HG02981 (cell line): ENCODE data around the gene EGFLAM.
"Not testable (repeated sequence)": the region's sequence is repeated elsewhere in the genome, so short reads cannot be mapped to it uniquely, and the experiment has no call there.

Source experiments
- ATAC-seq: cut with Tn5 transposase; IDR thresholded peaks from one replicate; pipeline ENCODE4 v1.9.1; 2021; ENCODE audit warnings: mild to moderate bottlenecking, moderate library complexity; ENCODE audit not compliant: unreplicated experiment

The EGFLAM gene

GRCh38 chr5:38323645-38324295 is 65.4 kb downstream of the EGFLAM start:
- no peak for ATAC-seq

- no peak for ATAC-seq
Observed at GRCh38 chr5:38329132-38329715, 70.9 kb downstream of the EGFLAM start.

GRCh38 chr5:38330207-38330606 is 71.8 kb downstream of the EGFLAM start:
- ATAC-seq = no peak

DNA sequence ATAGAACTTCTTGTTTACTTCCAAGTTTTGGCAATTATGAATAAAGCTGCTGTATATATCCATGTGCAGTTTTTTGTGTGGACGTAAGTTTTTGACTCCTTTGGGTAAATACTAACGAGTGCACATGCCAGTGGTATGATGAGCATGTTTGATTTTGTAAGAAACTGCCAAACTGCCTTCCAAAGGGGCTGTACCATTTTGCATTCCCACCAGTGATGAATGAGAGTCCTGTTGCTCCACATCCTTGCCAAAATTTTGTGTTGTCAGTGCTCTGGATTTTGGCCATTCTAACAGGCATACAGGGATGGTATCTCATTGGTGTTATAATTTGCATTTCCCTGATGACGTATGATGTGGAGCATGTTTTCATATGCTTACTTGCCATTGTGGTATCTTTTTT is 73.5 kb downstream of the EGFLAM start:
- no peak for ATAC-seq

- ATAC-seq = not testable (repeated sequence)
Observed at GRCh38 chr5:38333181-38333580, 74.8 kb downstream of the EGFLAM start.

GRCh38 chr5:38338455-38338854 is 80.1 kb downstream of the EGFLAM start:
- no peak for ATAC-seq

DNA sequence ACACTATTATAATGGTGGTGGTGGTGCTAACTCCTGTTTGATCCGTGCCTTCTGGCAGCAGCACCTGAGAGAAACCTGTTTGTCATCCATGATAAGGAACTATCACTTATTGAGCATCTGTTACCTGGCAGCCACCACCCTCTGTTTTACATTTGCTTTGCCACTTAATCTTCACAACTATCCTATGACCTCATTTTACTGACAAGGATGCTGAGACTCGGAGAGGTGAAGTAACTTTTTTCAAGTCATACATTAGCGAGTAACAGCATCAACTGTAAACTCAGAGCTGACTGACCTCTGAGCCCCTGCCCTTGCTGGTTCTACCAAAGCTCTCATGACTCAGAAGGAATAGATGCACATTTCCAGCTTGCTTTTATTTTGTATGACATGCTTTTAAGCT is 81.1 kb downstream of the EGFLAM start:
- ATAC-seq = no peak

GRCh38 chr5:38341056-38341455 is 82.7 kb downstream of the EGFLAM start:
- no peak for ATAC-seq

DNA sequence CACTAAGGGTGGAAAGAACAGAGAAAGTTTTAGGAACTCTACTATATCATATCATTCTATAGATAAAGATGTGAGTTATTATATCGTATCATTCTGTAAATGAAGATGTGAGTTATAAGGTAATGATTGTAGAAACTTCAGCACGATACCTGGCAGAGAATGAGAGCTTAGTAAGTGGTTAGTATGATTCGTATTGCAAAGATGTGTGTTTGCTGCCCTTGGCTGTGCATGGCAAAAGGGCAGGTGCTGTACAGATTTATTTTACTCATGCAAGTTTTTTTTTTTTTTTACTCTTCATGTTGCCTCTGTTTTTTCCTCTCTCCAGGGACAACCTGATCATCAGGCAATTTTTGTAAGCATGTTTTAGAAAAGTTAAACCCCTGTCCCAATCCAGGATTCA is 83.3 kb downstream of the EGFLAM start:
- no peak for ATAC-seq

- ATAC-seq = no peak
Observed at GRCh38 chr5:38342261-38342660, 83.9 kb downstream of the EGFLAM start.

- no peak for ATAC-seq
Observed at GRCh38 chr5:38344891-38345290, 86.5 kb downstream of the EGFLAM start.

- ATAC-seq = no peak
Observed at GRCh38 chr5:38346593-38346992, 88.2 kb downstream of the EGFLAM start.

DNA sequence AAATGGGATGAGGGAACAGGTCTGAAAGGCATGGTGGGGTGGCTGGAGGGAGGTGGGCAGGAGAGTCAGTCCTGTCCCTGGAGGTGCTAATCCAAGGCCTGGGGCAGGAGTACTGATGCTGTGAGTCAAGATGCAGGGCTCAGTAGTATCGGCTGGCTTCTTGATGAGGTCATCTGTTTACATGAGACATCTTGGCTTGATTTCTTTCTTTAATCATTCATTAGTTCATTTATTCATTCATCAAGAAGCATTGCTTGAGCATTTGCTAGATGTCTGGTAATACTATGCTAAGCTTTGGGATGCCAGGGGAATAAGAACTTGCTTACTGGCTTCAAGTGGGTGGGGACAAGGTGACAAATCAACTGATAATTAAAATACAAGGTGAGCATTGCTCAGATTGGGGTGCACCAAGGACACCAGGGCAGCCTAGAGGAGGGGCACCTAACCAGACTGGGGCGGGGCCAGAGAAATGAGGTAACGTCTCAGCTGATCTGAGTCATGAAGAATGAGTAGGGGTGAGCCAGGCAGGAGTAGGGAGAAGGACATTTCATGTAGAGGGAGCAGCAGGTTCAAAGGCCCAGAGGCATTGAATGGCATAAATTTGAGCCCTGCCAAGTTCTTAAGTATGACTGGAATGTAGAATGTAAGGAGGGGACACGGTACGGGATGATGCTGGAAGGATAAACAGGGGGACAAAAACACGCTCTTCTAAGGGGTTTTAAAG is 88.8 kb downstream of the EGFLAM start:
- ATAC-seq = no peak

DNA sequence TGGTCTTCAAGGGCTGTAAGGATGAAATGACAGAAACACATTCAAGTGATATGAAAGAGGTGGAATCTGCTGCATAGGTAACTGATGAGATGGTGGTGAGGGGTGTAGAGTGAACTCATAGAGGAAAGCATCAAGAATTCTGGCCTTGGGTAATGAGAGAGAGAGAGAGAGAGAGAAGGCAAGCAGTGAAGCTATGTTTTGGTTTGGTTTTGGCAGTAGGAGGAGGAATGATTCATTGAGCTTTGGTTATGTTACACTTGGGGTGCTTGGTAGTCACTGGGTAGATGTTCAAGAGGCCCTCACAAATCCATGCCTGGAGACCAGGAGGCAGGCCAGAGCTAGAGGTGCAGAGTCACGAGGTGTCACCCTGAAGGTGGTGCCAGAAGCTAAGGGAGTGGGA is 89.5 kb downstream of the EGFLAM start:
- no peak for ATAC-seq

GRCh38 chr5:38360323-38361061 is 102.1 kb downstream of the EGFLAM start:
- no peak for ATAC-seq

DNA sequence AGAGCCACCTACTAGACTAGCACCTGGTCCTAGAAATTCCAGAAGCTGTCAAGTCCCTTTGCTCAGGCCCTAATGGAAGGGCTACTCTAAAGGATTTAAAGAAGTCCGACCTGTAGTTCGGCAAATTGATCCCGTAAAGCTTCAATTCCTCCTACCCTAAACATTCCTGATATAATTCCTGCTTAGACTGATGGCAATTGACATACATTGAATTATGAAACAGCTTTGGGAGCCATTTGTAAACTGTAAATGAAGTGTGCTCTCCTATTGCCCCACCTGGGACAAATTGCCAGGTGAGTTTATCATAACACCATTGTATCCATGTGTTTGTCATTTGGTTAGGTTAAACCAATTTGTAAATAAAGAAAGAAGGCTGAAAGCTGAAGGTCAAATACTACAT is 104.4 kb downstream of the EGFLAM start:
- no peak for ATAC-seq

- no peak for ATAC-seq
Observed at GRCh38 chr5:38364825-38365224, 106.5 kb downstream of the EGFLAM start.

- no peak for ATAC-seq
Observed at GRCh38 chr5:38367410-38367809, 109.1 kb downstream of the EGFLAM start.

DNA sequence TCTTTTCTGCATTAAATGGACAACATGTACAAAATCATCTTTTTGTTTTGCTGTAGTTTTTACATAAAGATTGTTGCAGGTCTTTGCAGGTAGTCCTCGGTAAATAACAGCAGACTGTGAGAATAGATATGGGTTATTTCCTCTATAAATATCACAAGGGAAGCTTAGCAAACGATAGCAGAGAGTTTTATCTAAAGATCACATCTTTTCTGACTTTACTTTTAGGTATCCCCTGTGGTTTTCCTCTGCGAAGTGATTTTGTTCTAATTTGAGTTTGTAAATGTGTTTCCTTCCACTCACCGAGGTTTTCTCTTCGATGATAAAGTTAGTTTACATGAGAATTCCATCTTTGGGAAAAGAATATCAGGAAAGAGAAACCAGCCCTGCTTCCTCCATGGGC is 109.6 kb downstream of the EGFLAM start:
- ATAC-seq = no peak

- ATAC-seq = no peak
Observed at GRCh38 chr5:38369692-38370091, 111.3 kb downstream of the EGFLAM start.

DNA sequence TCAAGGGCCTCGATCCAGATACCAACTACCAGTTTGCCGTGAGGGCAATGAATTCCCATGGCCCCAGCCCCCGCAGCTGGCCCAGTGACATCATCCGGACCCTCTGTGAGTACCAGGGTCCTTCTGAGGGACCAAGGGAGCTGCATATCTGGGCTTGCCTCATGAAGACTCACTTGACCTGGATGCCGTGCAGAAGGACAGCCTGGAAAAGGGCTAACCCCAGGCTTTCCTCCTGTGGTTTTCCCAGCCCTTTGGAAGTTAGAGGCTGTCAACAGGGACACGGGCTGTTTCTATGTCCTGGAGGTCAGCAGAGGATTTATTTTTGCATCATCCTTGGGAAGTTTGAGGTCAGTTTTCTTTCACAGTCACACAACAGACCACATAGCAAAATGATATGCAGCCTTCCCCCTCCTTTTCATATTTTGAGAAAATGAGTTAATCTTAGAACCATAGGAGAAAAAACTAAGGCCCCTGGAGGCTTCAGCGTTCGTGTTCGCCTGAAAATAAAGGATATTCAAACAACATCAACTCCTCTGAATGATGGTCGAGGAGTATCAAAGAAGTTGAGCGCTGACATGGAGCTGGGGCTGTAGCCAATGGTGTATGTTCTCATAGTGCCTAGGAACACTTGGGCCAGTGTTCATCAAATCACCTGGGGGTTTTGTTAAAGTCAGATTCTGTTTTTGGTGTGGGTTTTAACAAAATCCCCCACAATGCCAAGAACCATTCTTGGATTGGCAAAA is 112.2 kb downstream of the EGFLAM start:
- ATAC-seq = no peak
